Tibial nerve (tissue), 4 donors: ENCODE results near the gene NPIPB2. TPM values are rescaled to one million over a fixed set of nuclear protein-coding genes. Genes with fewer than 3 reads are reported as not detected.

Source experiments
- DNase-seq, 2 donors: peaks; one replicate each; pipeline ENCODE4 v3.0.0-alpha.2; 2019; ENCODE audit warnings: low spot score in 2 of 2
- H3K27ac ChIP-seq, 4 donors: fragments of 200-600 bp; sonication (generic) in 3 of 4; one replicate each; pipeline ENCODE4 v1.5.1; 2017 to 2019; ENCODE audit warnings: mild to moderate bottlenecking in 1 of 4
- H3K27me3 ChIP-seq, 2 donors: fragments of 200-600 bp; sonication (generic) in 1 of 2; one replicate each; pipeline versions ENCODE4 v1.5.1 to v1.6.0; 2017 to 2019
- H3K36me3 ChIP-seq, 3 donors: fragments of 200-600 bp; sonication (generic); one replicate each; pipeline ENCODE4 v1.5.1; 2018 to 2019
- H3K4me1 ChIP-seq, 4 donors: fragments of 200-600 bp; sonication (generic) in 3 of 4; one replicate each; pipeline ENCODE4 v1.5.1; 2017 to 2019
- H3K4me3 ChIP-seq, 4 donors: fragments of 200-600 bp; sonication (generic) in 3 of 4; one replicate each; pipeline ENCODE4 v1.5.1; 2017 to 2019; ENCODE audit warnings: mild to moderate bottlenecking in 1 of 4, moderate library complexity in 1 of 4
- H3K9me3 ChIP-seq, 4 donors: fragments of 200-600 bp; sonication (generic) in 3 of 4; one replicate each; pipeline ENCODE4 v1.5.1; 2017 to 2019
- CTCF ChIP-seq, 5 experiments: fragments of 200-600 bp in 3 of 5; fragments of 450-650 bp in 2 of 5; sonication (generic) in 3 of 5; IDR thresholded peaks; one replicate each; pipeline ENCODE4 v1.5.1; 2016 to 2019; ENCODE audit warnings: antibody characterized with exemption in 5 of 5, mild to moderate bottlenecking in 3 of 5, moderate library complexity in 2 of 5
- EP300 ChIP-seq, 2 donors: sonication (generic); formaldehyde crosslinking; IDR thresholded peaks; one replicate each; pipeline ENCODE4 v1.6.1; 2017; ENCODE audit warnings: antibody characterized with exemption in 2 of 2, mild to moderate bottlenecking in 1 of 2
- POLR2A ChIP-seq, 2 donors: fragments of 450-650 bp; IDR thresholded peaks; one replicate each; pipeline ENCODE4 v1.6.1; 2017; ENCODE audit warnings: antibody characterized with exemption in 2 of 2, mild to moderate bottlenecking in 2 of 2, moderate library complexity in 2 of 2
- WGBS, 2 donors: methylation state at CpG; one replicate each; pipeline ENCODE4 v1.1.5; 2018; 5-methylcytosine and 5-hydroxymethylcytosine counted together
- total RNA-seq, 4 donors: library from RNA; depleted of rRNA; stranded (reverse); fragments of >200 nt; gene quantifications; one replicate each; pipeline ENCODE4 v1.1.0, GENCODE V29; 2016

The NPIPB2 gene
- total RNA-seq, 4 donors from 2014 or later = 6.8 to 12.6 (median 8.3) TPM

GRCh38 chr16:11892761-11893160, 49.1 kb downstream of the NPIPB2 start:
- H3K4me3 ChIP-seq = no peak overlapping the region
- peaks cover 4 to 79% (median 7%) of the 10 kb centered on the region in 3 donors for H3K36me3 ChIP-seq
- WGBS, 2 donors = 72 to 83% methylated on average over 4 of the region's 4 CpGs
- DNase-seq = no peak
- no peaks in the 10 kb centered on the region for H3K27me3 ChIP-seq
- H3K4me1 ChIP-seq = peaks cover 0 to 6% (median 0%) of the 10 kb centered on the region in 4 donors
- no peak overlapping the region for H3K27ac ChIP-seq
- H3K9me3 ChIP-seq = no peaks in the 10 kb centered on the region
- no peak for TF ChIP-seq EP300 (IDR thresholded peaks at IDR 0.05)
- no peak for TF ChIP-seq POLR2A (IDR thresholded peaks at IDR 0.05)
- TF ChIP-seq CTCF (IDR thresholded peaks at IDR 0.05) = no peak

GRCh38 chr16:11890231-11890965, 51.4 kb downstream of the NPIPB2 start:
- Histone ChIP-seq H3K27ac (no peak overlapping the region), H3K36me3 (peaks cover 6 to 92% (median 16%) of the 10 kb centered on the region in 3 donors), H3K4me1 (no peaks in the 10 kb centered on the region), H3K27me3 (no peaks in the 10 kb centered on the region), H3K4me3 (no peak overlapping the region), H3K9me3 (no peaks in the 10 kb centered on the region)
- TF ChIP-seq EP300 (IDR thresholded peaks at IDR 0.05) (no peak), CTCF (IDR thresholded peaks at IDR 0.05) (no peak), POLR2A (IDR thresholded peaks at IDR 0.05) (no peak)
- 87 to 90% methylated on average over 5 of the region's 5 CpGs for WGBS, 2 donors
- no peak for DNase-seq

GRCh38 chr16:11886881-11887280, 55.0 kb downstream of the NPIPB2 start:
- no peaks in the 10 kb centered on the region for H3K4me1 ChIP-seq
- no peak overlapping the region for H3K27ac ChIP-seq
- no peak for TF ChIP-seq CTCF (IDR thresholded peaks at IDR 0.05)
- TF ChIP-seq EP300 (IDR thresholded peaks at IDR 0.05) = no peak
- no peak for TF ChIP-seq POLR2A (IDR thresholded peaks at IDR 0.05)
- H3K9me3 ChIP-seq = no peaks in the 10 kb centered on the region
- no peak for DNase-seq
- peaks cover 6 to 95% (median 18%) of the 10 kb centered on the region in 3 donors for H3K36me3 ChIP-seq
- H3K27me3 ChIP-seq = no peaks in the 10 kb centered on the region
- WGBS, 2 donors = 89% methylated on average over 6 of the region's 6 CpGs
- no peak overlapping the region for H3K4me3 ChIP-seq

GRCh38 chr16:11884035-11884434, 57.8 kb downstream of the NPIPB2 start:
- H3K9me3 ChIP-seq = no peaks in the 10 kb centered on the region
- H3K27ac ChIP-seq = no peak overlapping the region
- no peak for TF ChIP-seq EP300 (IDR thresholded peaks at IDR 0.05)
- TF ChIP-seq CTCF (IDR thresholded peaks at IDR 0.05) = no peak
- no peak for TF ChIP-seq POLR2A (IDR thresholded peaks at IDR 0.05)
- H3K27me3 ChIP-seq = no peaks in the 10 kb centered on the region
- 94 to 97% methylated on average over 5 of the region's 5 CpGs for WGBS, 2 donors
- no peak overlapping the region for H3K4me3 ChIP-seq
- peaks cover 2 to 97% (median 16%) of the 10 kb centered on the region in 3 donors for H3K36me3 ChIP-seq
- DNase-seq = no peak
- H3K4me1 ChIP-seq = no peaks in the 10 kb centered on the region

- Histone ChIP-seq H3K9me3 (no peaks in the 10 kb centered on the region), H3K4me3 (no peak overlapping the region), H3K27me3 (no peaks in the 10 kb centered on the region), H3K4me1 (no peaks in the 10 kb centered on the region), H3K27ac (no peak overlapping the region), H3K36me3 (peaks cover 0 to 97% (median 7%) of the 10 kb centered on the region in 3 donors)
- no peak for DNase-seq
- WGBS, 2 donors = 92 to 94% methylated on average over 5 of the region's 5 CpGs
- no peak for TF ChIP-seq EP300 (IDR thresholded peaks at IDR 0.05)
- TF ChIP-seq POLR2A (IDR thresholded peaks at IDR 0.05) = no peak
- TF ChIP-seq CTCF (IDR thresholded peaks at IDR 0.05) = no peak
Measured at GRCh38 chr16:11880007-11880406, 61.8 kb downstream of the NPIPB2 start.
